HG02798 (cell line): Measurements from ENCODE around the gene NT5DC2.

Experiments used
- ATAC-seq: cut with Tn5 transposase; IDR thresholded peaks from one replicate; pipeline ENCODE4 v1.9.1; 2021; ENCODE audit warnings: mild to moderate bottlenecking; ENCODE audit not compliant: unreplicated experiment, poor library complexity

Gene NT5DC2

DNA sequence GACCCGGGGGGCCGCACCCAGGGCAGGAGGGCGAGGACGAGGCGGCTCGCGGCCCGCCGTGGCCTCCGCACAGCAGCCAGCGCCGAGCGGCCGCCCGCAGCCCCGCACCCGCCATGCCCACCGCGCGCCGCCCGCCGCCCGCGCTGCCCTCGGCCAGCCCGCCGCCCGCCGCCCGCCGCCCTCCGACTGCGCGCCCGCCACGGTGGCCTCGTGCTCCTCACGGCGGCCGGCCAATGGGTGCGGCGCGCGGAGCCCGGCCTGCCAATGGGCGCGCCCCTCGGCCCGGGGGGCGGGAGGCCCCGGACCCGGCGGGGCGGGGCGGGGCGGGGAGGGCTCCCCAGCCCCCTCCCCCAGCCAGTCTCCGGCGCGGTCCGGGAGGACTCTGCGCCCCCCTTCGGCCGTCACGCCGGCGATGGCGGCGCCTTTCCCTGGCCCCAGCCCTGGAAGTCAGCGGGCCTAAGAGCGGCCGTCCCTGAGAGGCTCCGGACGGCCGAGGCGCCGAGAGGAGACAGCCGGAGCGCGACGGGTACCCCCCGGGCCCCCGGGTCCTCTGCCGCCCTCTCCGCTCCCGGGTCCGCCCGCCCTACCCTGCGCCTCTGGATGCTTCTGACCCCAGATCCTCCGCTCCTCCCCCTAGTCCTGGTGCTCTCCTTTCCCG lies at the start of gene NT5DC2:
Gene NT5DC2, minus strand, starts transcription at position 235 of the 658 bp plus-strand sequence. Its CDS starts 120 bp downstream, at position 115.
- peak; percentile 31 for ATAC-seq

DNA sequence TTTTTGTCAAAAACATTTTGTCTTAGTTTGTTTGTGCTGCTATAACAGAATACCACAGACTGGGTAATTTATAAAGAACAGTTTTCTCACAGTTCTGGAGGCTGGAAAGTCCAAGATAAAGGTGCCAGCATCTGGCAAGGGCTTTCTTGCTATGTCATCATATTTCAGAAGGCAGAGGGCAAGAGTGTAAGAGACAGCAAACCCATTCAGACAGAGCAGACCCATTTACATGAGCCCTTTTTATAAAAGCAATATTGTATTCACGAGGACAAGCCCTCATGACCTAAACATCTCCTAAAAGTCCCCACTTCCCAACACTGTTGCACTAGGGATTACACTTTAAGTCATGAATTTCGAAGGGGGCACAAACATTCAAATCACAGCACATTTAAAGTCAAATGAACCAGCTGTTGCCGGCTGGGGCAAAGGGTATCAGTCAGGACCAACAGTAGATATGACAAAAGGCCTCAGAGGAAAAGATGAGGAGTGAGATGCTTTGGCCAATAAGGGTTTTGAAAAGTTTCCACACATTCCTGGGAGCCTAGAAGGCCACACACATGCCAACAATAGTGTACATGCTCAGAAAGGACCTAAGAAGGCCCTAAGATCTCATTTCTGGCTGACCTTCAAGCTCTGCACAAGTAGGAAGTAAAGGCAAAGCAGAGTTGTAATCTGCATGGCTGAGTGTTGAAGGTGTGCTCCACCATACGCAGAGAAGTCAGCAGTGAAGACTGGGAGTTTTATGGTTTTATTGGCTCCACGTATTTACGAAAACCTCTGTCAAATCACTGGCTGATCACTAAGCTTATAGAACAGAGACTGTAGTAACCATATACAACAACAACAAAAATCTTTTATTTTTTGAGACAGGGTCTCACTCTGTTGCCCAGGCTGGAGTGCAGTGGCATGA lies 40.7 kb upstream of the NT5DC2 start:
- no peak for ATAC-seq

DNA sequence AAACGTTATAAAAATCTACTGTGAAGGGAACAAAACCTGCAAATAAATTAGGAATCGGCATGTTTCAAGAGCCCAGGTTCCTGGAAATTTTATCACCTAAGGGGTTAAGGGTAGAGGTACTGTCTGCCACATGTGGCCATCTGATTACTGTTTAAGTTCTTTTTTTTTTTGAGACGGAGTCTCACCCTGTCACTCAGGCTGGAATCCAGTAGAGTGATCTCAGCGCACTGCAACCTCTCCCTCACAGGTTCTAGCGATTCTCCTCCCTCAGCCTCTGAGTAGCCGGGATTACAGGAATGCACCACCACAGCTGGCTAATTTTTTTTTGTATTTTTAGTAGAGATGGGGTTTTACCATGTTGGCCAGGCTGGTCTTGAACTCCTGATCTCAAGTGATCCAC lies 38.6 kb upstream of the NT5DC2 start:
- ATAC-seq, result no peak

DNA sequence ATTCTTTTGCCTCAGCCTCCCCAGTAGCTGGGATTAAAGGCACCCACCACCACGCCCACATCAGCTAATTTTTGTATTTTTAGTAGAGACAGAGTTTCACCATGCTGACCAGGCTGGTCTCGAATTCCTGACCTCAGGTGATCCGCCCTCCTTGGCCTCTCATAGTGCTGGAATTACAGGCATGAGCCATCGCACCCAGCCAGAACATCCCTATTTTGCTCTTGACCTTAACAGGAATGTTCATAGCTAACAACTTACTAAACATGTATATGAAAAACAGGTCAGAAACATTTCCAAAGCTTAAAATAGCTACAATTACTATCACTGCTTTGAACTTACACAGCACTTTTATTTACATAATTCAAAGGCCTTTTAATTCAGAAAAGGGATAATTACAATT lies 36.4 kb upstream of the NT5DC2 start:
- ATAC-seq, result no peak

DNA sequence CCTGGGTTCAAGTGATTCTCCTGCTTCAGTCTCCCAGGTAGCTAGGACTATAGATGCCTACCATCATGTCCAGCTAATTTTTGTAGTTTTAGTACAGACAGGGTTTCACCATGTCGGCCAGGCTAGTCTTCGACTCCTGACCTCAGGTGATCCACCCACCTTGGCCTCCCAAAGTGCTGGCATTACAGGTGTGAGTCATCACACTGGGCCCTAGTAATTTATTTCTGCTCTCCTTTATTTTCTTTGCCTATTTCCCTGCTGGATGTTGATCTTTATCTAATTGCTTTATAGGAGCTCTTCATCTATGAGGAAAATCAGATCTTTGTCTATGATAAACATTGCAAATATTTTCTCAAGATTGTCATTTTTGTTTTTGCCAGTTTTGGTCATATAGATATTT lies 34.4 kb upstream of the NT5DC2 start:
- no peak for ATAC-seq

DNA sequence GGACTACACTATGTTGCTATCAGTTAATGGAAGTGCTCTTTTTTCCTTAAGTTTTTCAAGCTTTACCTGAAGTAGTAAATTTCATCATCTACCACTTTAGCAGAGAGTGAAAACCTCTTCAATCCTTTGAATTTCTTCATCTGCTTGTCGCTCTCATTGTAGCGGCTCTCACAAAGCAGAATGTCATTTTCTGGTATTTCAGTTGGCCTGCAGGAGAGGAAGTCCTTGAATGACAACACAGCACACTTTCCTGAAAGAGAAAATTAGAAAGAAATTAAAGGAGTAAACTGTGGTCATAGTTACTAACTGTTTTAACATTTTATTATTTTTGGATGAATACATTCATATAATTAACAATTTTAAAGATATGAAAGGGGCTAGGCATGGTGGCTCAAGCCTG lies 30.3 kb upstream of the NT5DC2 start:
- ATAC-seq, result no peak

DNA sequence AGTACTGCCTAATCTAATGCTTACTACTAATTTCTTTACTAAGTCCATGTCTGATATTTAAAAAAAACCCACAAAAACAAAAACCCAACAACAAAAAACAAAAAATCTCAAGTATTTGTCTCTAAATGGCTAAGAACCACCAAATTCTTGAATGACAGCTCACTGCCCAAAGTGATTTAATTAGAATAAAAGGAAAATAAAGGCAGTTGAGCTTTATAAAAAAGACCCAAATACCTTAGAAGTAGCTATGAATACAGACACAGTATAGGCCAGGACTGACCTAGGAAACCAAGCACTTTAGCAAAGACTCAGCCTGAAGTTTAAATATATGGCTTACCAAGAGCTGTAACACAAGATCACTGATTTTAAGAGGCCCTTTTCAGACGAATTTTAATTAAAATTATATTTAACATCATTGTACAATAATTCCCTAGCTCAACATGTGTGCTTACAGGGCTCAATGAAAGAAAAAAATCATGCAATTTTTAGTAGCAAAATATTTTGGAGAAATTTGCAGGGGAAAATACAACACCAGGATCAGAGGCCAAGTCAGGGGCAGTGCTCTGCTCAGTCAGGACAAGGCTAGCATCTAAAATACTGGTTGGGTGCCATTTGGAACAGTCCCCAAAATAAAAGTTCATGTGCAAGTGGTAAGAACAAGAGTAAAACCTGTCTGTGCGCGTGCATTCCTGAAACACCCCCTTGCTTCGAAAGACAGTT lies 27.5 kb upstream of the NT5DC2 start:
- ATAC-seq, result no peak

DNA sequence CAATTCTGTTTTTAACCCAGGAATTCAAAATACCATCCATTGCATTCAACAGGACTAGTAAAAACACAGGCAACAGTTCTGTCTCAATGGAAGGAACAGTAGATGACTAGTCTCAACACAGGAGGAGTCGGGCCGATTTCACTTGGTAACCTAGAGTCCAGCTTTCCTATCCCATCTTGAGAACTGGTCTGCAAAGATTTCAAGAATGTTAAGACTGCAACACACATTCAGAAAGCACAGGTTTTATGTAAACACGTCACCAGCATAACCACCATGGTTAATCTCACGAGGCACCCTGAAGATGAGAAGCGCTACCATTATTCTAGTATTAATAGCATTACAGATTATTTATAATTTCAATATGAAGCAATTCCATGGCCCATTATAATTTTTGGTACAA lies 24.8 kb upstream of the NT5DC2 start:
- no peak for ATAC-seq

DNA sequence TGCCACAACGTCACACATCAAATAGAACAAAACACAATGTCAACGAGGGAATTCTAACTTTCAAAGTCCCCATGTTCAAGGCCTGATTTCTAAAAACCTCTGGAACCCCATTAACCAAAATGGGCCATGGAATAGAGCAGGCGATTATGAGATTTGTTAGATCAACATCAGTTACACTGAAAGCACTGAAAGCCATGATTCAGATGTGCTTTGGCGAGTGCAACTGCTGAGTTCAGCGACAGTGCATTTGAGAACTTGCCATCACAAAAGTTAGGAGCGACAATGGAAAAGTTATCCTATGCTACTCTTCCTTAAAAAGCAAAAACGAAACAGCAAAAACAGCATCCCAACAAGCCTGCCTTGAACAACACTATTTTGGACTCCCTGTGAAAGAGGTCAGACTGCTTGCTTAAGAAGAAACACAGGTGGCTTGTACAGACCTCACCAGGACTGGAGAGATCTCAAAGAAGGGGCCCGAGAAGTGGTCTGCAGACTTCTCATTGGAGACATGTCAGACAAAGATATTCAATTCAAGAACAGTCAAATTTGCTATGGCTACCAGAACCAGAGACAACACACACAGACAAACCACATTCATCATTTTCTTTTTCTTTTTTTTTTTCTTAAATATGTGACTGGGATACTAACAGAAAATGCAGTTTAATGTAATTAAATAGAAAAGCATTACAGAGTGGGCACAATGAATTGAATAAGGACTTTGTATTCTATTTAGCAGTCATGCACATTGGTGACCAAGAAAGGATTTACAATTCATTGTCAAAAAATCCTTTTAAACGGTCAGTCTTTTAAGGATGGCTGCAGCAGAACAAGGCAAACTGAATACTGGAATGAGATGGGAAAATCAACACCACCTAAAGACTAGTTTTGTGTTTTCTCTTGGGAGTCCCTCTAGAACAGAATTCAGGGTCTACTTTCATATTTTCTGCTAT lies 23.6 kb upstream of the NT5DC2 start:
- ATAC-seq, result no peak

DNA sequence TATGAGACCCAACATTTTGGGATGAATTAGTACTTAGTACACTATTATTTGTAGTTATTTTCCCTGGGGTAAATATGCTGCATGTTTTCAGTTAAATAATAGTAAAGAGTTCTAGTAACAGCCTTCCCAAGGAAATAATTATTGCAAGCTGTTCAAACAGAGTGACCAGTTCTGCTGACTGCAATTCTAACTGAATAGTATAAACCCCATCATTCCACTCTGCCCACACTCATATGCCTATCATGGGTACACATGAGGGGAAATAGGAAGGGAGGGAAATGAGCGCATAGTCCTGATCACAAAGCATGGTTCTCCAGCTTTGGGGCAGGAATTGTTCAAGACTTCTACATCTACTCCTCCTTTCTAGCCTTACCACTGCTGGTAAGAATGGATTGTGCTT lies 21.4 kb upstream of the NT5DC2 start:
- no peak for ATAC-seq

DNA sequence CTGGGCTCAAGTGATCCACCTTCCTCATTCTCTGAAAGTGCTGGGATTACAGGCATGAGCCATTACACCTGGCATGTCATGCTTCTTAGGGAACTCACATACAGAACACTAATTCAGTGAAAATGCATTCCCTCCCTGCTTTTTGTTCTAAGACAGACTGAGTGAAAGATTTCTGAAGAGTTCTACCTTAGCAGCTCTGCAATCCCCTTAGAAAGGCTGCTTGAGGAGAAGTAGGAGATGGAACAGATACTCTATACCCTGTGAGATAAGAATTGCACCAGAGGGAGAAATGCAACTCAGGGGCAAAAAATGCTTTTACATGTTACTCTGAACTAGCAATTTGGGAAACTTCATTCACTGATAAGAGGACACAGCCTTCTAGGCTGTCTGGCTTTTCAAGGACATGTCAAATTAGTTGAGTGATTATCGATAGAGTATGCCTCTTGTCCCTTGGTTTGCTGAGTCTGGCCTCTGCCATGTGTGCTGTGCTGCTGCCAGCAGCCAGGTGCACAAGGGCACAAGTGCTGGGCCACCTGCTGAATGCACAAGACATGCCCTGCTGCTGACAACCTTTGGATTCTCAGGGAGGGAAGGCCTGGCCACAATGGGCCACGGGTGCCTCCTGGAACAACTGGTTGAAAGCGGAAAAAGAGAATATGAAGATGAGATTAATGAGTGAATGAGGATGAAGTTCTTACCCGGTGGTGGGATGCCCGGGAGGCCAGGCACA lies 20.5 kb upstream of the NT5DC2 start:
- no peak for ATAC-seq

DNA sequence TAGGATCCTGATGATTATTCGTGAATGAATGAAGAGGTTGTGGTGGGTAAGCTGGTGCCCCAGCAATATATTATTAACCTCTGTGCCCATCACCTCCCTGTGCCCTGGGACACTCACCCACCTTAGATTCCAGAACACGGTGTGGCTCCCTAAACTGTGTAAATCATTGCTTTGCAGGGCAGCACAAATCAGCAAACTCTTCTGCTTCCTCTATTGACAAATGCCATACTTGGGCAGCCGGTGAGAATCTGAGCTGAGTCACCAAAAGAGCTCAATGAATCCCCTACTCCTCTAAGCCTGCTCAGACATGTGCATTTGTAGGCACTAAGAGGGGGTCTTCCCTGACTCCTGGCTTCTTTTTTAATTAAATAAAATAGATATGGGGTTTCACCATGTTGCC lies 18.4 kb upstream of the NT5DC2 start:
- ATAC-seq, result no peak

DNA sequence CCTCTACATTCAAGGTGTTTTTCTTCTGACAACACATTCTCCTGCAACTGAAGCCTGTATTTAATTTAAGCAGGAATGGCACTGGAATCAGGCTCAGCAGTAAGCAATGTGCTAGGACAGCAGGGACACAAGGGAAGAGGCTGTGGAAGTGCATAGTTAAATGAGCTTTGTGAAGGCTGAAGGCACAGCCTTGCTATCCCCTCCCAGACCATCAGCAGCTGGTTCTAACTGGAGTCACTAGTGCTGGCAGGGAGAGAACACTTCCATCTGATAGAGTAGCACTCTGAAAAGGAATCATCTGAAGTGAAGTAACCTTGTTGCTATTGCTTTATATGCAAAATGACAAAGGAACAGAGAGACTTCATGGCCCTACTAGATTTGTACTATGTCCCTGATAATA lies 17.5 kb upstream of the NT5DC2 start:
- ATAC-seq, result no peak

DNA sequence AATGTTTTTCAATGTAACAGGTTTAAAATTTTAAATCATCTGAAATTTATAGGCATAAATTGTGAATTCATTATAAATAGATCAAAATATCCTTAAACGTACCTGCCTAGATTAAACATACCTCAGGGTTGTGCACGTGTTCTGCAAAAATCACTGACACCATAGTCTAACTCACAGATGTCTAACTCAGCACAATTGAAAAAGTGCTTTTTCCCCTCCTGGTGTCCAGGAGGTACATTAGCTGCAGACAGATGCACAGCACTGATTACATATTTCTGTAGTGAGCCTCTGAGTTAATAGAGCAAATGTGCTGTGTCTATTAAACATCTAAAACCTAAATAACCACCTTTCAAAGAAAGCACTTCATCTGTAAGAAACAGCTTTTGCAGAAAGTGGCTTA lies 13.5 kb upstream of the NT5DC2 start:
- ATAC-seq, result no peak

DNA sequence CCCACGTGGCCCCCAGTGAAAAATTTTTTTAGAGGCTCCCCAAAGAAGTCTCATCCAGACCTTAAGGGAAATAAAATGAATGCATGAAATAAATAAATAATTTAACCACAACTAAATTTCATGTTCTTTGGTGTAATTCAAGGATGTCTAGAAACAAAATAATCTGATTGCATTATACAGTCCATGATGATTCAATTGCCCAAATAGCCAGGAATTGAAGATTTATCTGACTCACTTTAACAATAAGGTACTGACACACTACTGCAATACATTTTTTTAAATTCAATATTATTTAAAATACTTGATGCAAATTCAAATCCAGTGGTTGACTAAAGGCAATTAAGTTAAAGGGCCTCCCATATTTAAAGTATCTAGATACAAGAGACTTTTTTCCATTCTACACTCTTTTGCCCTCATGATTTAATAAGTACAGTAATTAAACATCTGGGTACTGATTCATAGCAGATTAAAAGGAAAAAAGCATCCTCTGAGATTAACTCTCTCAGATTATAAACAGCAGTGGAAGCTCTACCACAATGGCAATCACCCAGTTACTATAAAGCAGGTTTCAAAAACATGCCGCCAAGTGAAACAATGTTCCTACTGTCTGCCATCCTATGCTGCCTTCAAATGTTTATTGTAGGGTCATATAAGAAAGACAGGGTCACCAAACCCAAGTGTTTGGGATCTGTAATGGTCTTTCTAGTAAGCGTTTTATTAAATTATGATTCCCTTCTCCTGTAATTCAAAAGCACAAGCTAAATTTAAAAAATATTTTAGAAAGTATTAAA lies 12.6 kb upstream of the NT5DC2 start:
- no peak for ATAC-seq

DNA sequence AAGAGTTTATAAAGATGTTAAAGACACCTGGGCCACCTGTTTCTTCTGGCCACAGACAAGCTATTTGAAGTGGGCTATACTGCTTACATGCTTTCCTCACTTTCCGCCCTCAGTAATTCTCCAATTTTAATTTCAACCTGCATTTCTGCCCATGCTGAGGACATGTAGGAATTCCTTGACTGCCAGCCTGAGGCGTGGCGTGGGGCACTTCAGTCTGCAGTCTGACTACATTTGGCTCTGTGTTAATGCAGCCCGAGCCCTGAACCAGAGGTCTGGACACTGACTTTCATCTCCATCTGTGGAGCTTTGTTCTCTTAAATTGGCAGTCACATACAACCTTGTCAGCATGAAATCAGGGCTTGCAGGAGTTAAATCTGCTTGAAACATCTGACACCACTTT lies 11.3 kb upstream of the NT5DC2 start:
- ATAC-seq, result no peak

DNA sequence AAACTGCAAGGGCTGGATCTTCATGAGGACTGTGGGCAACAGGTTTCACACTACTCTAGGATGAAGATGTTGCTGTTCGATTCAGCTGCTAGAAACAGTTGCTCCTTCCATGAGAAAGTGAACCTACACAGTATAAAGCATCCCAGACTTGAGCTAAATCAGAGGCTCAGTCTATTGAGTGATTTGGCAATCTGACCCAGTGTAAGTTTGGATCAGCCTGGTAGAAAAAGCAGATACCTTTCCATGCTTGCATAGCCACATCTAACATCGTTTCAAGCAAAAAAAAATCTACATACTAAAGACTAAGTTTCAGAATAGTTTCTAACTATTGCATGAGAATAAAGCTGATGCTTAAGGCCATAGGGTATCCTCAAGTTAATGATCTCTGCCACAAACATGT lies 7.4 kb upstream of the NT5DC2 start:
- ATAC-seq, result no peak

DNA sequence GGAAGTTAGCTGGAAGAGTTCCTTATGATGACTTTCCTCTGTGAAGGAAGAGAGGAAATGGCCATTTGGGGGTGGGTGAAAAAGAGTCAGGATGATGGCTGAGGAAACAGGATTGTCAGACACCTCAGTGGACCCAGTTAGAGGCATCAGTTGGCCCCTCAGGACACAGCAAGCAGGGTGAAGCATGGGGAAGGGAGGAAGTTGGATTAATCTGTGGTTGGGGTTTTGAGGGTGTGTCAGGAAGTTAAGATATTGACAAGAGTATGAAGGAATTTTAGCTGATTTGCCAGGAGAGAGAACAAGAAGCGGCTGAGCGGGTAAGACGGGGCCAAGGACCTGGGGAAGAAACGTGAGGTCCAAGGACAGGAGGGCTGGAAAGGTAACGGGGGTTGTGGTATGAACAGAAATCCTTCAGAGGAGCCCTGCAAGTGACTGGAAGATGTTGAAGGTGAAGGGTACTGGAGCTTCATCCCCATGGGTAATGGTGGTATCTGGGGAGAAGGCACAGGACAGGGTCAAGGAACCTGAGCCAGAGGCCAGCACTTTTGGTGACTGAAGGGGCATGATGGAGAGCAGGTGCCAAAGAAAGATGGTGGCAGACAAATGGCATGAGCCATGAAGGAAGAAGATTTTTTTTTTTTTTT lies 5.5 kb upstream of the NT5DC2 start:
- no peak for ATAC-seq
